GM12864 (cell line): ENCODE results near the gene ATP8A2.

Experiments
- DNase-seq: peaks from one replicate; pipeline ENCODE4 v3.0.0-alpha.2; 2011; ENCODE audit warnings: low read depth
- H3K4me3 ChIP-seq: 2 replicates; pipeline ENCODE4 v1.5.1; 2011; ENCODE audit warnings: mild to moderate bottlenecking, low read depth, low read length, control low read depth
- CTCF ChIP-seq: IDR thresholded peaks from 2 replicates; pipeline ENCODE4 v1.5.1; 2011; ENCODE audit warnings: low read depth, mild to moderate bottlenecking, moderate library complexity, low read length, control low read depth, inconsistent platforms; ENCODE audit errors: missing control alignments

ATP8A2 gene

GRCh38 chr13:25421612-25422011 lies 49.8 kb downstream of the ATP8A2 start:
- H3K4me3 ChIP-seq, result no peak overlapping the region
- DNase-seq, result no peak
- no peak for TF ChIP-seq CTCF

- no peak for DNase-seq
- no peak for TF ChIP-seq CTCF
- H3K4me3 ChIP-seq, result no peak overlapping the region
Measured at GRCh38 chr13:25422153-25422552, 50.4 kb downstream of the ATP8A2 start.

GRCh38 chr13:25423831-25424230 lies 52.1 kb downstream of the ATP8A2 start:
- TF ChIP-seq CTCF, result no peak
- H3K4me3 ChIP-seq, result no peak overlapping the region
- DNase-seq, result no peak

- DNase-seq, result no peak
- TF ChIP-seq CTCF, result no peak
- no peak overlapping the region for H3K4me3 ChIP-seq
Measured at GRCh38 chr13:25429466-25429865, 57.7 kb downstream of the ATP8A2 start.

- H3K4me3 ChIP-seq, result no peak overlapping the region
- no peak for TF ChIP-seq CTCF
- no peak for DNase-seq
Measured at GRCh38 chr13:25432691-25433090, 60.9 kb downstream of the ATP8A2 start.

- no peak for TF ChIP-seq CTCF
- H3K4me3 ChIP-seq, result no peak overlapping the region
- DNase-seq, result no peak
Measured at GRCh38 chr13:25440061-25440460, 68.3 kb downstream of the ATP8A2 start.

- no peak overlapping the region for H3K4me3 ChIP-seq
- no peak for TF ChIP-seq CTCF
- DNase-seq, result no peak
Measured at GRCh38 chr13:25446261-25446660, 74.5 kb downstream of the ATP8A2 start.
